Activated gamma-delta T cell treated with Interleukin-2 at 50 U/mL for 16 hours (primary cell): ENCODE measurements around the gene ZNF579.
A peak's percentile ranks its signal among the peaks of the same experiment; 100 is the strongest.

ENCODE experiments used
- DNase-seq: peaks from one replicate; pipeline ENCODE4 v3.0.0-alpha.2; 2020

The ZNF579 gene

DNA sequence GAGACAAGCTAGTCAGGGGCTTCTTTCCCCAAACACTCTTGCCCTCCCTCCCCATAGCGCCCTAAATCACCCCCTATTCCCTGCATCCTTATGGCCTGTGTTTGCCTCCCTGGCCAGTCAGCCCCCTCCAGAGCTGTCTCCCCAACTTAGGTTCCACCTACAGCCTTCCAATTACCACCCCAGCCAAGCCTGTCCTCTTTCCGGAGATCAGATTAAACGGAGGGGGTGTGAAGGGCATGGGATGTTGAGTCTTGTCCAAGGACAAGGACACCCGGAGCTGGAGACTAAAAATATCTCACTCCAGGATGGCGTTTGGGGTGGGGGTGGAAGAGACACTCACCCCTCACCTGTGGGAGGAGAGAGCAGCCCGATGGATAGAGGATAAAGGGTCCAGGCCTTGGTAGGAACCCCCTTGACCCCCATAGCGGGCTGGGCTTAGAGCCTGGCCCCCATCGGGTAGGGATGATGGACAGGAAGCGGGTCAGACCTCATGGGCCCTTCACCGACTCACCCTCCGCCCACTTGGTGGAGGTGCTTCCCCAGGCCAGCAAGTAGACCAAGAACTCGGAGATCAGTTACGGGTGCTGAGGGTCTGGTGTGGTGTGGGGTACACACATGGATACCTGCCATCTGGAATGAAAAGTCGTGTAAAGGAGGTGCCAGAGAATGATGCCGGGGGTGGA is 30.8 kb upstream of the ZNF579 start:
- DNase-seq, result no peak

DNA sequence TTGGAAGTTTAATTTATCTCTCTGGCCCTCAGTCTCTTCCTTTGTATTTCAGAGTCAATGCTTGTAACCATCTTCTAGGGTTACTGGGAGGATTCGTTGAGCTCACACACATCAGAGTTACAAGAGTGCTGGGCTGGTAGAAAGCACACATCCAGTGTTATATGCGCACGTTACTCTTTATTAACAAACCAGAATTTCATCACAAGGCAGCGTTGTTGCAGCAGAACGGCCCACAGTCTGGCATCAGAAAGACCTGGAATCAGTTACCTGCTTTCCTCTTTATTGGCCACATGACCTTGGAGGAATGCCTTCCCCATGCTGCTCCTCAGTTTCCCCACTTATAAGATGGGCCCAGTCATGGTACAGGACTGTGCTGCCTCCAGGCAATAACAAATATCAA is 28.7 kb upstream of the ZNF579 start:
- DNase-seq, result no peak

DNA sequence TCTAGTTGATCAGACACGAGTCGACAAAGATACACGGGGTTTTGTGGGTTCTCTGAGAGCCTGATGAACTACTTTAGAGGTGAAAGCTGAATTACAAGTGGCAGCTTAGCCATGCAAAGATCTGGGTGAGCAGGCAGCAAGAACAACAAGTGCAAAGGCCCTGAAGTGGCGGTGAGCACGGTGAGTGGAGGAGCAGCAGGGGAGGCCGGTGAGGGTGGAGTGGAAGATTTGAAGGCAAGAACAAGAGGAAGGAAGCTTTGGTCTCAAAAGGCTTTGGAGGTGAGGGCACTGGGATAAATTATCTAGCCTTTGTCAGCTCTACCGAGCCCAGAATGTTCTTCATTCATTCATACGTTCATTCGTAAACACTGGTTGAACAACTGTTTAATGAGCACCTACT is 26.2 kb upstream of the ZNF579 start:
- no peak for DNase-seq

DNA sequence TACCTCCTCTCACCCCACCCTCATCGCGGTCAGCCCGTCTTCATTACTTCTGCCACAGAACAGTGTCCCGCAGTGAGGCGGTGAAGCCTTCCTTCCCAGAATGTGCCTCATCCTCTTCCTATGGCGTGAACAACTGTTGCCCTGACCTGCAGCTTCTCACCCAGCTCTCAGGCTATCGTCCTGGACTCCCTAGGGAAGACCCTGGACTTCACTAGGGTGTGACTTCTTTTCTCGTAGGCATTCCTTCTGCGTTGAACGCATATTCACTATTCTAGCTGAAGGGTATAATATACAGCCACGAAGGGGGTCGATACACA is 25.8 kb upstream of the ZNF579 start:
- DNase-seq, result no peak

DNA sequence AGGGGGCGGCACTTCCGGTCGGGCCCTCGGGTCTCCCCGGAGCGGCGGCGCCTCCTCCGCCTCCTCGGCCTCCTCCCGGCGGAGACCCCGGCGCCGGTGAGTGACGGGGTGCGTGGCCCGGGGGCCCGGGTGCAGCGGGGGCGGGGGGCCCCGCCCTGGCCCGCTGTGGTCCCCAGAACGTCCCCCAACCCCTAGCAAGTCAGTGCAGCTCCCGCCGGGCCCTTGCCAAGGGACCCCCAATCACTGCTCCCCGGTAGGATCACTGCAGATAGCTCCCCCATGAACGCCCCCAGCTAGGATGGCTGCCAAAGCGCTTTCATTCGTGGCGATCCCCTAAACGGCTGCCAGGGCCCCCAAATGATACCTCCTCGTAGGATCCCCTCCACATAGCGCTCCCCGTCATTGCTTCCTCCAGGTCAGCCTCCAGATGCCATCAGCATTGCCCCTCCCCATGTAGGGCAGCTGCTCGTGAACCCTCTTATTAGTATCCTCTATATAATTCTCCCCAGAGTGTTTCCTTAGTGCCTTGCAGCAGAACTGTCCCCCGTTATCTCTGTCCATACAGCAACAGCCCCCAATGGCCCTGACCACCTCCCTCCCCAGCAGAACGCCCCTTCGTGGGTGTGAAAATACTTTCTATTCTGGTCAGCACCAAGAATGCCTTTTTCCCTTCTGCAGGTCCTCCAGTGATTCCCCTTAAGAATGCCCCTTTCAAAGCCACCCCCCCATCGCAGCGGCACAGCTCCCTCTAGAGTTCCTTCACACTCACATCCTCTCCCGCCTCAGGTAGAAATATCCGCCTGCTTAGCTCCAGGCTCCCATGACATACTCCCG is 25.2 kb upstream of the ZNF579 start, which contains the start of gene ZNF865:
Gene ZNF865, plus strand, starts transcription at position 11 of the 834 bp plus-strand sequence. CDS start 7,972 bp downstream, outside the sequence.
- DNase-seq, result peak; percentile 67

DNA sequence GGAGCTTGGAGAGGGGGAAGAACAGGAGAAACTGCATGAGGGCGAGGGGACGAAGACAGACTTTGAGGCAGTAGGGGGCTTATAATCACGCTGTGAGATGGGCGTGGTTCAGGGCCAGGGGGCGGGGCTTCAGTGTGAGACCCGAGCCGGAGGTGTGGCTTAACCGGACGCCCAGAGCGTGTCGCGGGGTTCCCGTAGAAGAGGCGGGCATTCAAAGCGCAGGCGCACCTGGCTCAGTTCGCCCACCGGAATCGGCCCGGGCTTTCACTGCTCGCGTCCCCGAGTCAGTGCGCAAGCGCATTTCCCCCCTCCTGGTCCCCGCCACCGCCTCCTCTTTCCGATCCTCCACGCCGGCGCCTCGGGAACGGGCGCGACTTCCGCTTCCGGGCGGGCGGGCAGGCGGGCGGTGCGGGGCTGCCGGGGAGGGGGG is 24.6 kb upstream of the ZNF579 start:
- peak; percentile 97 for DNase-seq

DNA sequence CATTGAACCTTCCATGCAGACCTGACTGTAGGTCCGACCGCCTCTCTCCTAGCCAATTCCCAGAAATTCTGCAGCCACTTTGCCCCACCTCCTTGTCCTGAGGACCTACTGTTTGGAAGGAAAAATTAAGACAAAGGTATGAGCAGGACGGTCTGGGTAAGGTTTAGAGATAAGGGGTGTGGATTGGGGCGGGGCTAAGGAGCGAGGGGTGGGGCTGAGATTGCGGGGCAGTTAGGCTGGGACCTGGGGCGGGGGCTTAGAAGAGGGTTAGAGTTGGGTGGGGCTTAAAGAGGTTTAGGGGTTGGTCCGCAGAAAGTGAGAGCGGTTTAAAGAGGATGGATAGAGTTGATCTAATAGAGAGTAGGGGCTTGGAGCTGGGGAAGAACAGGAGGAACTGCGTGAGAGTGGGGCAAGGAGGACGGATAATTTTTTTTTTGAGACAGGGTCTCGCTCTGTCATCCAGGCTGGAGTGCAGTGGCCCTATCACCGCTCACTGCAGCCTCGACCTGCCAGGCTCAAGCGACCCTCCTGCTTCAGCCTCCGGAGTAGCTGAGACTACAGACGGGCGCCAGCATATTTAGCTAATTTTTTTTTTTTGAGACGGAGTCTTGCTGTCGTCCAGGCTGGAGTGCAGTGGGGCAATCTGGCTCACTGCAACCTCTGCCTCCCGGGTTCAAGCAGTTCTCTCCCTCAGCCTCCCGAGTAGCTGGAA is 23.1 kb upstream of the ZNF579 start:
- DNase-seq, result no peak

DNA sequence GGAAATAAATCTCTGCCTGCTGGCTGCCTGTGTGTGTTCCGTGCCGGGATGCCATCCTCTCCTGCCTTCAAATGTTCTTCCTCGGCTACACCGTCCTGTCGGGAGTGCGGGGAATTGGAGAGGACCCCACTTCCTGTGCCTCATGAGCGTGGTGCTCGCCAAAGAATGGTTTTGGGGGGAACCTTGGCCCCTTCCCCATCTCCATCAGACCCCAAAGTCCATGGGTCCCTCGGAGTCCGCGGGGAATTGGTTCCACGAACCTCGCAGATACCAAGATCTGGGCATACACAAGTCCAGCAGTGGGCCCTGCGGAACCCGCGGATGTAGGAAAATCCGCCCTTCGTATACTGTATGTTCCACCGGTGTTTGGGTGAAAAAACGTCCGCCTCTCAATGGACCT is 22.5 kb upstream of the ZNF579 start:
- no peak for DNase-seq

DNA sequence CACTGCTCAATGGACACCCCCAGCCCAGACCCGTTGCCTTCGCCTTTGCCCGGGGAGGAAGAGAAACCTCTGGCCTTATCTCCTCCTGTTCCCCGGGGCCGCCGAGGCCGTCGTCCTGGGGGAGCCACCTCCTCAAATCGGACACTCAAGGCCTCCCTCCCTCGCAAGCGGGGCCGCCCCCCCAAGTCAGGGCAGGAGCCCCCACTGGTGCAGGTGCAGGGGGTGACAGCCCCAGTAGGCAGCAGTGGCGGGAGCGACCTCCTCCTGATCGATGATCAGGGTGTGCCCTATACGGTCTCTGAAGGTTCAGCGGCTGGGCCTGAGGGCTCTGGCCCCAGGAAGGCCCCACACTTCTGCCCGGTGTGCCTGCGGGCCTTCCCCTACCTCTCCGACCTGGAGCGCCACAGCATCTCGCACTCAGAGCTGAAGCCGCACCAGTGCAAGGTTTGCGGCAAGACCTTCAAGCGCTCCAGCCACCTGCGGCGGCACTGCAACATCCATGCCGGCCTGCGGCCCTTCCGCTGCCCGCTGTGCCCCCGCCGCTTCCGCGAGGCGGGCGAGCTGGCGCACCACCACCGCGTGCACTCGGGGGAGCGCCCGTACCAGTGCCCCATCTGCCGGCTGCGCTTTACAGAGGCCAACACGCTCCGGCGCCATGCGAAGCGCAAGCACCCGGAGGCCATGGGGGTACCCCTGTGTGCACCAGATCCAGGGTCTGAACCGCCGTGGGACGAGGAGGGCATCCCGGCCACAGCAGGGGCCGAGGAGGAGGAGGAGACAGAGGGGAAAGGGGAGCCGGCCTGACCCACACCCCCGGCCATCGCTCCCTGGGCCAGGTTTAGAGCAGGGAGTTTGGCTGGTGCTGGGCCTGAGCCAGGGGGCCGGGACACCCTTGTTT is 21.7 kb upstream of the ZNF579 start:
- no peak for DNase-seq

DNA sequence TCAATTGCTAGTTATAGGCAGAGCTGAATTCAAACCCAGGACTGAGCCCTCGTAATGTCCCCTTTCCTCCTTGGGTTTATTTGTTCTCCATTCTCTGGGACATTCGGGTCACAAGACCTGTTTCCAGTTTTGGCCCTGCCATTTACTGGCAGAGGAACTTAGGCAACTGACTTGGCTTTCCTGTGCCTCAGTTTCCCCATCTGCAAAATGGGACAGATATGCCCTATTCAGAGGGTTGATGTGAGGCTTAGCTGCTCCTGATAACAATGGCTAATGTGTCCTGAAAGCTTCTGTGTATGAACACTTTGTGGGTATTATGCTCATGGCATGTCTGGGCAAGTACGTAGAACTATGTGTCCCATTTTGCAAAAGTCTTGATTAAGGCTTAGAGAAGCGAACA is 20.4 kb upstream of the ZNF579 start:
- no peak for DNase-seq

DNA sequence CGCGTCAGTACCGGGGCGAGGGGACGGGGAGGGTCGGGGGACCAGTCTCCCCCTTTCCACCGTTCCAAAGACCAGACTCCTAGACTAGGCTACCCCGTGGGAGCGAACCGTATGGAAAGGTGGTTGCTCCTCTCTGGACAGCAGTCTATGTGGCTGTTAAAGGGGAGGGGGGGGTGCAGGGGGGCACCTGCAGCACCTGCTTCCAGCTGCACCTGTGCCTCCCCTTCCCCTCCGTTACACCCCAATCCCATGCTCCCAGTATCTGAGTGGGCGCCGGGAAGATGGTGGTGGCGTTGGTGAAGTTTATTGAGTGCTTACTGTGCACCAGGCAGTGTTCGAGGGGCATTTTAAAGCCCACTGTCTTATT is 20.0 kb upstream of the ZNF579 start:
- no peak for DNase-seq

DNA sequence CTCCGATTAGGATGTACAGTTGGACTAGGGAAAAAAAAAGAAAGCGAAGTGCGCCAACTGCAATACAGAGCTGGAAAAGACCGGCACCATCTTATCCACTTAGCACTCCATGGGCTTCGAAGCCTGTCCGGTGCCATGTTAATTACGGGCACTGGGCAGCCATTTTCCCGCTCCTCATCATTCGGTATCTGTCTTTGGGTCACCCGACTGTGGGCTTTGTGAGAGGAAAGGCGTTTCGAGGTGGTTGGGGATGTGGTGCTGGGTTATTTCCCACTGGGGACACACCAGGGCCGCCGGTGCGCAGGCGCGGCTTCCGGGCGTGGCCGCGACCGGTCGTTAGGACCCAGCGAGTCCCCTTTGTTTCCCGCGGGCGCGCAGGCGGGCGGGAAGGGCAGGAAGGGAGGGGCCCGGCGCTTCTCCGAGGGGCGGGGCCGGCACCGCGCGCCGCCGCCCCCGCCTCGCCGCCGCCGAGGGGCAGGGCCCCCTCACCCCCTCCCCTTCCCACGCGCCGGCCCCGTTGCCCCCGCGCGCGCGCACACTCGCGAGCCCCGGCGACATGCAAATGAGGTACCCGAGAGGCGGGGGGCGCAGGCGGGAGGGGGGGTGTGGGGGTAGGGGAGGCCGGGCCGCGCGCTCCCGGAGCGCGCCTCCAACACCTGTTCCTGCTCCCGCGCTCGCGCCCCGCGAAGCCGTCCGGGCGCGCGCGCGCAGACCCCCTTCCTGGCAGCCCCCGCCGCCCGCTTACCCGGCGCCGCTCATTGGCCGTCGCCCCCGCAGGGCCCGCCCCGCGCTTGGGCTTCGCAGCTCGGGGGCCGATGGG is 19.4 kb upstream of the ZNF579 start, which contains the start of gene ZNF524:
Gene ZNF524, plus strand, starts transcription at position 447 of the 820 bp plus-strand sequence. CDS start 1,825 bp downstream, outside the sequence.
- DNase-seq, result peak; percentile 76

DNA sequence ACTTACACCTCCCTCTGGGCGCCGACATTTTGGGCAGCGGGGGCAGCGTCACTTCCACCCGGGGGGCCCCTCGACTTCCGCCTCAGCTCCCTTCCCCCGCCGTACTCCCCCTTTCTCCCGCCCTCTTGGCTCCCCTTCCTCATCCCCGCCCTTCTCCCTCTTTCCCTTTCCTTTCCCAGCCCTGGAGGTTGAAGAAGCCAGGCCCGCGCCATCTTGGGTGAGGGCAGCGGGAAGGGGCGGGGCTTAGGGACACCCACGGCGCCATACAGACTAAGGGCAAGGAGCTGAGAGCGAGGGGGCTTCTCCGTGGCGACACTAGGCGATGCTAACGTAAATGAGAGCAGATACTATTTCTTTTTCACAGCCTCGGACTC is 18.8 kb upstream of the ZNF579 start, which contains the start of gene FIZ1:
Gene FIZ1, minus strand, starts transcription at position 50 of the 374 bp plus-strand sequence. CDS start 1,652 bp downstream, outside the sequence.
- peak; percentile 95 for DNase-seq

DNA sequence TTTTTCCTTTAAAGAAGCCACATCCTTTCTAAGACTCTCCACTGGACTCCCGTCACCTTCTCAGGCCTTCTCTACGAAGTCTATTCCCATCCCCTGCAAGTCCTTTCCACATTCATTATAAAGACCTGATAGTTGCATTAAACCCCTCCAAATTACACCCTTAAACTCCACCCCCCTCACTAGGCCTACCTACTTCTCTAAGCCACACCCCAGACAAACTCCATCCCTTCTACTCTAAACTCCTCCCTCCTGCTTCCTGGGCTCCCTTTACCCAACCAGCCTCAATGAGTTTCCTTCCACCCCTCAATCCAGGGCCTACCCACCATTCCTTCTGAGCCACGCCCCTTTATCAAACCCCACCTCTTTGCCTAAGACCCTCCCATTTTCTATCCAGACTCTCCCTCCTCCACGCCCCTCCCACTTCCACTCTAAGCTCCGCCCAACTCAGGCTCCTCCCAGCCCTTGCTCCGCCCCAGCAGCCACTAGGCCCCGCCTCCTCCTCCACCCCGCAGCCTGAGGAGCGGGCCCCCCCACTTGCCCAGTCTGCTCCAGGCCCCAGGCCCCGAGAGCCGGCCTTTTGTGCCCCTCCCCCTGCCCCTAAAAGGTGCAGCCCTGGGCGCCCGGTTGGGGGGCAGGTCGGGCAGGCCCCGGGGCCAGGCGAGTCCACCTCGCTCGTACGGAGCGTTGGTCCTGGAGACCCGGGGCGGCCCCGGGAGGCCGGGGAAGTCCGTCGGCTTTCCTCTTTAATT is 18.2 kb upstream of the ZNF579 start:
- peak; percentile 88 for DNase-seq

DNA sequence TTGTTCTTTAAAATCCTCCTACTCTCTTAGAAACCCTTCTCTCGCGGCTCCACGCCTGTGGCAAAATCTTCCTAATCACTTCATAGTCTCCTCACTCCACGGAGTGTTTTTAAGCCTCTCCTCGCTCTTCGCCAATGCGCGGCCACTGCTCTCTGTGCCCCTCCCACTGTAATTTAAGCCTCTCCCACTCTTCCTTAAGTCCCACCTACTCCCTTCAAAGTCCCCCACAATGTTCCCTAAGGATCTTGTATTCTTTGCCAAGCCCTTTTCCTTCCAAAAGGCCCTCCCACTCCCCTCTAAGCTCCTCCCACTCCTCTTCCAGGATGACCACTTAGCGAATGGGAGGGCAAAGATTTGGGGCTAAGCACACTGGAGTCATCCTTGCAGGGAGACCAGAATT is 17.4 kb upstream of the ZNF579 start:
- no peak for DNase-seq

DNA sequence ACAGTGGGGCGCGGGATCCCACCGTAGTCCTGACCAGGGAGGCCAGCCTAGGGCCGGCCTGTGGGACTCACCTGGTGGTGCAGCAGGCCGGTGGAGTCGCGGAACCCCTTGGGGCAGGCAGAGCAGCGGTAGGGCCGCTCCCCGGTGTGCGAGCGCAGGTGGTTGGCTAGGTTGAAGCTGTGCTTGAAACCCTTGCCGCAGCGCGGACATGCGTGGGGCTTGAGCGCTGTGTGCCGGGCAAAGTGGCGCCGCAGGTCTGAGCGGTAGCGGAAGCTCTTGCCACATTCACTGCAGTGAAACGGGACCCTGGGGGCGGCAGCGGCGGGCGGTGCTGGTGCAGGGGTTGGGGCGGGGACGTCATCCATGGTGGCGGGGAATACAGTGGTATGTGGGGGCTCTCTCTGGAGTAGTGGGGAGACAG is 16.9 kb upstream of the ZNF579 start:
- DNase-seq, result no peak

DNA sequence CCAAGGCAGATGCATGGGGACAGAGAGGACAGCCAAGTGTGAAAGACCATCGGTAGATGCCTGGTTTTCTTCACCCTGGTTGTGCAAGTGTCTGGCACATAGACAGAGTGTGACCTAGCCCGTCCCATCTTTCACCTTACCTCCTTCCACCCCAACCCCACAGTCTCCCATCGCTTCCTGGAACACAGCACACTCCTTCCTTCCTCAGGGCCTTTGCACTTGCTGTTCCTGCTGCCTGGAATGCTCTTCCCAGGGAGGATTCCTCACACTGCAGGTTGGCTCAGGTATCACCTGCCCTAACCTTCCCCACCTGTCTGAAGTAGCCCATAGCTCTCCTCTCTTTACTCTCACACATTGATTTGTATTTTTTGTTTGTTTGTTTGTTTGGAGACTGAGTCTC is 15.7 kb upstream of the ZNF579 start:
- no peak for DNase-seq

DNA sequence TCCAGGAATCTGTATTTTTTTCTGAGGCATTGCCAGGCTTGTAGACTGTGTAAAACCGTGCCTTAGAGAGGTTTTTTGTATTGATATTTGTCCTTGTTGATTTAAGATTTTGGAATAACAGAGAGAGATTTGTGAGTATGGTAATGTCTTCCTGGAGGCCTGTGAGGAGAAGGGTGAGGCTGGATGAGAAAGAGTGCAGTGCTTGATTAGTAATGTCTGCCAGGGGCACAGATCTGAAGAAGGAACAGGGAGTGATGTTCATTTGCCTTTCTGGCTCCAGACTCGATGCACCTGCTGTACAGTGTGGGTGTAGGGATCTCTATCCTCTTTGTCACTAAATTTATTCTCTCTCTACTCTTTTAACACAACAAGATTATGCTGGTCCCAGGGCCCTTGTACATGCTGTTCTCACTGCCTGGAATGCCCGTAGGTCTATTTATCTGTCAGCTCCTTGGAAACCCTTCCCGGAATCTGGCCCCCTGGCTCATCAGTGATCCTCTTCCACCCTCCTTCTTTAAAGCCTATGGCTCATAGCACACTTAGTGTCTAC is 14.4 kb upstream of the ZNF579 start:
- DNase-seq, result no peak

DNA sequence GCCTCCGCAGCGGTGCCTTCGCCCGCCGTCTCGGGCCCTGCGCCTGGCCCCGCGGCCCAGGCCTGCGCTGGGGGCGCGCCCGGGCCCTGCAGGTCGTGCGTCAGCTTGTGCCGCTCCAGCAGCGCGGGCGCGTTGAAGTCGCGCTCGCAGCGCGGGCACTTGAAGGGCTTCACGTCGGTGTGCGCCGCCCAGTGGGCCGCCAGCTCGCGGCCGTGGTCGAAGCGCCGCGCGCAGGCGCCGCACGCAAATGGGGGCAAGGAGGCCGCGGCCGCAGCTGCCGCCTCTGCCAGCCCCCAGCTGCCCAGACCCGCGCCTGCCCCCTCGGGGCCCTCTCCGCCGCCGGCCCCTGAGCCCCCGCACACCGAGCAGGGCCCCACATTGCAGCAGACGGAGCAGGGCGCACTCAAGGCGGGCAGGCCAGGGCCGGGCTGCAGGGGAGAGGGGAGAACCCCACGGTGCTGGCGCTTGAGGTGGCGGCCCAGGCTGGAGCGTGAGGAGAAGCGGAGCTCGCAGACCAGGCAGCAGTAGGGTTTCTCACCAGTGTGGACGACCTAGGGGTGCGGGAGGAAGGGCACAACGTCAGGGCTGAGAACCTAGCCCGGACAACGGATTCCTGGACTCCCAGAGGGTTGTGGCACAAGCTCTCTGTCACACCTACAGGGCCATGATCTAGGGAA is 12.6 kb upstream of the ZNF579 start:
- DNase-seq, result no peak
